WTC11 (cell line): ENCODE measurements around the gene PLIN1. TPM values are rescaled to one million over a fixed set of nuclear protein-coding genes. Genes with fewer than 3 reads are reported as not detected.

ENCODE experiments used
- ATAC-seq: fragments of 200-7000 bp; cut with Tn5 transposase; 2 replicates; pipeline ENCODE4 v1.10.0; 2021; ENCODE audit warnings: mild to moderate bottlenecking, moderate library complexity
- CTCF ChIA-PET: fragments of 300-600 bp; sonication (Branson Sonifier 250); formaldehyde crosslinking; loops from one replicate; lab custom pipeline; 2021; ENCODE audit warnings: antibody characterized with exemption; lab: Charles Lee
- POLR2A ChIA-PET: fragments of 350-600 bp; sonication (Branson Sonifier 250); formaldehyde crosslinking; loops from one replicate; lab custom pipeline; 2021; ENCODE audit warnings: antibody characterized with exemption; lab: Charles Lee
- DNase-seq: peaks from one replicate; pipeline ENCODE4 v3.0.0; 2021; ENCODE audit warnings: low spot score
- H3K27ac Mint-ChIP-seq: 2 replicates; pipeline ENCODE4 v1.8.0; 2021; ENCODE audit warnings: mixed read lengths
- H3K27me3 Mint-ChIP-seq: 2 replicates; pipeline ENCODE4 v1.8.0; 2021; ENCODE audit warnings: low read depth, mild to moderate bottlenecking, moderate library complexity, mixed read lengths
- H3K36me3 Mint-ChIP-seq: 2 replicates; pipeline ENCODE4 v1.8.0; 2021; ENCODE audit warnings: mixed read lengths
- H3K4me1 Mint-ChIP-seq: 2 replicates; pipeline ENCODE4 v1.8.0; 2022; ENCODE audit warnings: mixed read lengths
- H3K4me3 Mint-ChIP-seq: 2 replicates; pipeline ENCODE4 v1.8.0; 2021; ENCODE audit warnings: mild to moderate bottlenecking, moderate library complexity, mixed read lengths
- H3K9me3 Mint-ChIP-seq: 2 replicates; pipeline ENCODE4 v1.8.0; 2021; ENCODE audit warnings: mixed read lengths
- CBFB ChIP-seq: sonication (generic); formaldehyde crosslinking; IDR thresholded peaks from 2 replicates; pipeline ENCODE4 v1.8.1; 2022; ENCODE audit warnings: mild to moderate bottlenecking, low read depth, missing genetic modification reagents
- CREM ChIP-seq: sonication (generic); formaldehyde crosslinking; IDR thresholded peaks from 2 replicates; pipeline ENCODE4 v1.8.1; 2022; ENCODE audit warnings: mild to moderate bottlenecking, missing genetic modification reagents, moderate library complexity
- ESRRA ChIP-seq: sonication (generic); formaldehyde crosslinking; IDR thresholded peaks from 2 replicates; pipeline ENCODE4 v1.8.1; 2022; ENCODE audit warnings: mild to moderate bottlenecking, missing genetic modification reagents, borderline replicate concordance
- FOXK1 ChIP-seq: sonication (generic); formaldehyde crosslinking; IDR thresholded peaks from 2 replicates; pipeline ENCODE4 v1.8.0; 2022; ENCODE audit warnings: mild to moderate bottlenecking, moderate library complexity, missing genetic modification reagents
- FOXP1 ChIP-seq: sonication (generic); formaldehyde crosslinking; IDR thresholded peaks from 2 replicates; pipeline ENCODE4 v1.8.0; 2022; ENCODE audit warnings: missing genetic modification reagents, mild to moderate bottlenecking, moderate library complexity, borderline replicate concordance
- JUN ChIP-seq: sonication (generic); formaldehyde crosslinking; IDR thresholded peaks from 2 replicates; pipeline ENCODE4 v1.8.0; 2023; ENCODE audit warnings: mild to moderate bottlenecking, missing genetic modification reagents
- KAT7 ChIP-seq: sonication (generic); formaldehyde crosslinking; IDR thresholded peaks from 2 replicates; pipeline ENCODE4 v1.8.1; 2023; ENCODE audit warnings: missing genetic modification reagents, mild to moderate bottlenecking, borderline replicate concordance
- MYBL2 ChIP-seq: sonication (generic); formaldehyde crosslinking; IDR thresholded peaks from 2 replicates; pipeline ENCODE4 v1.8.1; 2023; ENCODE audit warnings: mild to moderate bottlenecking, moderate library complexity, missing genetic modification reagents
- NR1H2 ChIP-seq: sonication (generic); formaldehyde crosslinking; IDR thresholded peaks from 2 replicates; pipeline ENCODE4 v1.9.0; 2021; ENCODE audit warnings: mild to moderate bottlenecking, moderate library complexity, missing genetic modification reagents
- OVOL2 ChIP-seq: fragments of 250-450 bp; sonication (Bioruptor Pico); IDR thresholded peaks from 2 replicates; pipeline ENCODE4 v1.9.0; 2021; ENCODE audit warnings: mild to moderate bottlenecking, borderline replicate concordance
- RELA ChIP-seq: sonication (generic); formaldehyde crosslinking; IDR thresholded peaks from 2 replicates; pipeline ENCODE4 v1.8.1; 2022; ENCODE audit warnings: missing genetic modification reagents, mild to moderate bottlenecking, borderline replicate concordance
- SMAD3 ChIP-seq: sonication (generic); formaldehyde crosslinking; IDR thresholded peaks from 2 replicates; pipeline ENCODE4 v1.8.0; 2022; ENCODE audit warnings: missing genetic modification reagents, mild to moderate bottlenecking, borderline replicate concordance
- SMAD4 ChIP-seq: sonication (generic); formaldehyde crosslinking; IDR thresholded peaks from 2 replicates; pipeline ENCODE4 v1.8.0; 2022; ENCODE audit warnings: mild to moderate bottlenecking, missing genetic modification reagents
- SP1 ChIP-seq: sonication (generic); formaldehyde crosslinking; conservative IDR thresholded peaks from 2 replicates; pipeline ENCODE4 v1.8.1; 2022; ENCODE audit warnings: missing genetic modification reagents
- STAT6 ChIP-seq: sonication (generic); formaldehyde crosslinking; conservative IDR thresholded peaks from 2 replicates; pipeline ENCODE4 v1.8.1; 2023; ENCODE audit warnings: mild to moderate bottlenecking, low read depth, missing genetic modification reagents, moderate library complexity
- TEAD4 ChIP-seq: sonication (generic); formaldehyde crosslinking; IDR thresholded peaks from 2 replicates; pipeline ENCODE4 v1.8.0; 2022; ENCODE audit warnings: mild to moderate bottlenecking, missing genetic modification reagents
- ZBTB43 ChIP-seq: sonication (generic); formaldehyde crosslinking; IDR thresholded peaks from 2 replicates; pipeline ENCODE4 v1.8.1; 2023; ENCODE audit warnings: mild to moderate bottlenecking, missing genetic modification reagents
- ZNF121 ChIP-seq: sonication (generic); formaldehyde crosslinking; IDR thresholded peaks from 2 replicates; pipeline ENCODE4 v1.8.0; 2023; ENCODE audit warnings: missing genetic modification reagents
- total RNA-seq: library from RNA; stranded (reverse); gene quantifications from 3 replicates; pipeline ENCODE4 v1.2.3, GENCODE V29; 2021
- TF ChIP-seq, protein P1 (sequence below): sonication (generic); formaldehyde crosslinking; IDR thresholded peaks from 2 replicates; pipeline ENCODE4 v1.8.0; 2022; ENCODE audit warnings: mild to moderate bottlenecking, missing genetic modification reagents
- TF ChIP-seq, protein P2 (sequence below): sonication (generic); formaldehyde crosslinking; IDR thresholded peaks from 2 replicates; pipeline ENCODE4 v1.8.0; 2022; ENCODE audit warnings: mild to moderate bottlenecking, missing genetic modification reagents
- TF ChIP-seq, protein P3 (sequence below): fragments of 250-450 bp; sonication (Bioruptor Pico); IDR thresholded peaks from 2 replicates; pipeline ENCODE4 v1.9.0; 2021; ENCODE audit warnings: mild to moderate bottlenecking
- TF ChIP-seq, protein P4 (sequence below): sonication (generic); formaldehyde crosslinking; IDR thresholded peaks from 2 replicates; pipeline ENCODE4 v1.8.1; 2023; ENCODE audit warnings: mild to moderate bottlenecking, missing genetic modification reagents

PLIN1 gene
- total RNA-seq, 1 experiment from 2014 or later = 0.70 TPM

- TF ChIP-seq STAT6 (no peak), FOXK1 (no peak), SMAD4 (CRISPR knock-in tag) (no peak), RELA (no peak)
- TF ChIP-seq, all 79 proteins: peak for 0
Observed at GRCh38 chr15:89656116-89656815, 22.9 kb downstream of the PLIN1 start (continued).

- peaks cover under 1% of the 10 kb centered on the region; the same call in 1 of the 2 replicates for H3K9me3 Mint-ChIP-seq
- ChIA-PET CTCF (interaction anchor here (0.6 to 1.1 kb wide), 3 partner anchors 18 to 85 kb away, joined by 3 read pairs; no protein-coding TSS in a partner anchor), POLR2A (no interaction called here)
- ATAC-seq (peak; percentile 86), DNase-seq (peak; percentile 82)
- peaks cover 10% of the 10 kb centered on the region for H3K4me1 Mint-ChIP-seq
- H3K27me3 Mint-ChIP-seq = peaks cover 27% of the 10 kb centered on the region
- H3K4me3 Mint-ChIP-seq = peak within 1 kb of the TSS; percentile 84
- peaks cover 7% of the 10 kb centered on the region; the same call in 1 of the 2 replicates for H3K36me3 Mint-ChIP-seq
- 0 out of 2 replicates have a peak within 1 kb of the TSS, but pooled peaks have one; percentile 60 for H3K27ac Mint-ChIP-seq
- TF ChIP-seq SP1 (CRISPR knock-in tag) (peak; percentile 75), ESRRA (CRISPR knock-in tag) (peak; percentile 69; the same call in 1 of the 2 replicates), CBFB (CRISPR knock-in tag) (0 out of 2 replicates have a peak, but pooled peaks have one; percentile 30), KAT7 (CRISPR knock-in tag) (peak; percentile 81; the same call in 1 of the 2 replicates), JUN (CRISPR knock-in tag) (0 out of 2 replicates have a peak, but pooled peaks have one; percentile 20), ZNF121 (CRISPR knock-in tag) (no peak), OVOL2 (no peak), TEAD4 (CRISPR knock-in tag) (0 out of 2 replicates have a peak, but pooled peaks have one; percentile 33), CREM (CRISPR knock-in tag) (peak; percentile 93), MYBL2 (CRISPR knock-in tag) (peak; percentile 53; the same call in 1 of the 2 replicates), FOXP1 (CRISPR knock-in tag) (peak; percentile 85), ZBTB43 (CRISPR knock-in tag) (no peak), NR1H2 (CRISPR knock-in tag) (no peak), SMAD3 (no peak)
- TF ChIP-seq, protein P1, sequence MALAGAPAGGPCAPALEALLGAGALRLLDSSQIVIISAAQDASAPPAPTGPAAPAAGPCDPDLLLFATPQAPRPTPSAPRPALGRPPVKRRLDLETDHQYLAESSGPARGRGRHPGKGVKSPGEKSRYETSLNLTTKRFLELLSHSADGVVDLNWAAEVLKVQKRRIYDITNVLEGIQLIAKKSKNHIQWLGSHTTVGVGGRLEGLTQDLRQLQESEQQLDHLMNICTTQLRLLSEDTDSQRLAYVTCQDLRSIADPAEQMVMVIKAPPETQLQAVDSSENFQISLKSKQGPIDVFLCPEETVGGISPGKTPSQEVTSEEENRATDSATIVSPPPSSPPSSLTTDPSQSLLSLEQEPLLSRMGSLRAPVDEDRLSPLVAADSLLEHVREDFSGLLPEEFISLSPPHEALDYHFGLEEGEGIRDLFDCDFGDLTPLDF (CRISPR knock-in tag) = no peak
- TF ChIP-seq, protein P2, sequence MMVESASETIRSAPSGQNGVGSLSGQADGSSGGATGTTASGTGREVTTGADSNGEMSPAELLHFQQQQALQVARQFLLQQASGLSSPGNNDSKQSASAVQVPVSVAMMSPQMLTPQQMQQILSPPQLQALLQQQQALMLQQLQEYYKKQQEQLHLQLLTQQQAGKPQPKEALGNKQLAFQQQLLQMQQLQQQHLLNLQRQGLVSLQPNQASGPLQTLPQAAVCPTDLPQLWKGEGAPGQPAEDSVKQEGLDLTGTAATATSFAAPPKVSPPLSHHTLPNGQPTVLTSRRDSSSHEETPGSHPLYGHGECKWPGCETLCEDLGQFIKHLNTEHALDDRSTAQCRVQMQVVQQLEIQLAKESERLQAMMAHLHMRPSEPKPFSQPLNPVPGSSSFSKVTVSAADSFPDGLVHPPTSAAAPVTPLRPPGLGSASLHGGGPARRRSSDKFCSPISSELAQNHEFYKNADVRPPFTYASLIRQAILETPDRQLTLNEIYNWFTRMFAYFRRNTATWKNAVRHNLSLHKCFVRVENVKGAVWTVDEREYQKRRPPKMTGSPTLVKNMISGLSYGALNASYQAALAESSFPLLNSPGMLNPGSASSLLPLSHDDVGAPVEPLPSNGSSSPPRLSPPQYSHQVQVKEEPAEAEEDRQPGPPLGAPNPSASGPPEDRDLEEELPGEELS = no peak; the same call in 1 of the 2 replicates
- TF ChIP-seq, protein P3, sequence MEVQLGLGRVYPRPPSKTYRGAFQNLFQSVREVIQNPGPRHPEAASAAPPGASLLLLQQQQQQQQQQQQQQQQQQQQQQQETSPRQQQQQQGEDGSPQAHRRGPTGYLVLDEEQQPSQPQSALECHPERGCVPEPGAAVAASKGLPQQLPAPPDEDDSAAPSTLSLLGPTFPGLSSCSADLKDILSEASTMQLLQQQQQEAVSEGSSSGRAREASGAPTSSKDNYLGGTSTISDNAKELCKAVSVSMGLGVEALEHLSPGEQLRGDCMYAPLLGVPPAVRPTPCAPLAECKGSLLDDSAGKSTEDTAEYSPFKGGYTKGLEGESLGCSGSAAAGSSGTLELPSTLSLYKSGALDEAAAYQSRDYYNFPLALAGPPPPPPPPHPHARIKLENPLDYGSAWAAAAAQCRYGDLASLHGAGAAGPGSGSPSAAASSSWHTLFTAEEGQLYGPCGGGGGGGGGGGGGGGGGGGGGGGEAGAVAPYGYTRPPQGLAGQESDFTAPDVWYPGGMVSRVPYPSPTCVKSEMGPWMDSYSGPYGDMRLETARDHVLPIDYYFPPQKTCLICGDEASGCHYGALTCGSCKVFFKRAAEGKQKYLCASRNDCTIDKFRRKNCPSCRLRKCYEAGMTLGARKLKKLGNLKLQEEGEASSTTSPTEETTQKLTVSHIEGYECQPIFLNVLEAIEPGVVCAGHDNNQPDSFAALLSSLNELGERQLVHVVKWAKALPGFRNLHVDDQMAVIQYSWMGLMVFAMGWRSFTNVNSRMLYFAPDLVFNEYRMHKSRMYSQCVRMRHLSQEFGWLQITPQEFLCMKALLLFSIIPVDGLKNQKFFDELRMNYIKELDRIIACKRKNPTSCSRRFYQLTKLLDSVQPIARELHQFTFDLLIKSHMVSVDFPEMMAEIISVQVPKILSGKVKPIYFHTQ (CRISPR knock-in tag) = no peak
- TF ChIP-seq, protein P4, sequence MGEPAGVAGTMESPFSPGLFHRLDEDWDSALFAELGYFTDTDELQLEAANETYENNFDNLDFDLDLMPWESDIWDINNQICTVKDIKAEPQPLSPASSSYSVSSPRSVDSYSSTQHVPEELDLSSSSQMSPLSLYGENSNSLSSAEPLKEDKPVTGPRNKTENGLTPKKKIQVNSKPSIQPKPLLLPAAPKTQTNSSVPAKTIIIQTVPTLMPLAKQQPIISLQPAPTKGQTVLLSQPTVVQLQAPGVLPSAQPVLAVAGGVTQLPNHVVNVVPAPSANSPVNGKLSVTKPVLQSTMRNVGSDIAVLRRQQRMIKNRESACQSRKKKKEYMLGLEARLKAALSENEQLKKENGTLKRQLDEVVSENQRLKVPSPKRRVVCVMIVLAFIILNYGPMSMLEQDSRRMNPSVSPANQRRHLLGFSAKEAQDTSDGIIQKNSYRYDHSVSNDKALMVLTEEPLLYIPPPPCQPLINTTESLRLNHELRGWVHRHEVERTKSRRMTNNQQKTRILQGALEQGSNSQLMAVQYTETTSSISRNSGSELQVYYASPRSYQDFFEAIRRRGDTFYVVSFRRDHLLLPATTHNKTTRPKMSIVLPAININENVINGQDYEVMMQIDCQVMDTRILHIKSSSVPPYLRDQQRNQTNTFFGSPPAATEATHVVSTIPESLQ (CRISPR knock-in tag) = no peak
Observed at GRCh38 chr15:89654847-89655805, 24.0 kb downstream of the PLIN1 start, which contains the start of gene KIF7. TSS of gene KIF7 (minus strand) at chr15:89655467. CDS start at chr15:89652930, 2,537 bp downstream.
